Gastroesophageal sphincter (tissue), 3 donors: Measurements from ENCODE around the gene HPRT1.

ENCODE experiments used
- EP300 ChIP-seq: sonication (generic); formaldehyde crosslinking; IDR thresholded peaks from one replicate; pipeline ENCODE4 v1.6.1; 2017; ENCODE audit warnings: antibody characterized with exemption, mild to moderate bottlenecking
- POLR2A ChIP-seq, 2 donors: fragments of 450-650 bp; IDR thresholded peaks; one replicate each; pipeline ENCODE4 v1.6.1; 2017; ENCODE audit warnings: antibody characterized with exemption in 2 of 2, mild to moderate bottlenecking in 2 of 2, moderate library complexity in 1 of 2
- POLR2AphosphoS5 ChIP-seq: sonication (generic); formaldehyde crosslinking; IDR thresholded peaks from one replicate; pipeline ENCODE4 v1.6.1; 2017; ENCODE audit warnings: antibody characterized with exemption
- TF ChIP-seq, protein P1 (sequence below), 4 experiments: fragments of 200-600 bp in 2 of 4; fragments of 450-650 bp in 2 of 4; sonication (generic) in 1 of 4; IDR thresholded peaks; one replicate each; pipeline ENCODE4 v1.5.1; 2017 to 2019; ENCODE audit warnings: antibody characterized with exemption in 4 of 4, mild to moderate bottlenecking in 2 of 4, moderate library complexity in 2 of 4

DNA sequence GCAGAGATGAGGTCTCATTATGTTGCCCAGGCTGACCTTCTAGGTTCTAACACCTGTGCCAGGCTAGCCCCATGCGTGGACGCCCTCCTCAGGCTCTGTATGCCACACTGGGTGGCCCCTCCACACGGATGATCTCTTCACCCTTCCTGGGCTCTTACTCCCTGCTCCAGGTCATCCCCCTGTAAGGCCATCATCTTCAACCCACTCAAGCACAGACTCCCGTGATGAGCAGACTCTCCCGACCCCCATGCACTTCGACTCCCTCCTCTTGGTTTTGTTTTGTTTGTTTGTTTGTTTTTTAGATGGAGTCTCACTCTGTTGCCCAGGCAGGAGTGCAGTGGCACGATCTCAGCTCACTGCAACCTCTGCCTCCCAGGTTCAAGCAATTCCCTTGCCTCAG is 70.9 kb downstream of the HPRT1 start:
- no peak for TF ChIP-seq POLR2AphosphoS5
- TF ChIP-seq, protein P1, sequence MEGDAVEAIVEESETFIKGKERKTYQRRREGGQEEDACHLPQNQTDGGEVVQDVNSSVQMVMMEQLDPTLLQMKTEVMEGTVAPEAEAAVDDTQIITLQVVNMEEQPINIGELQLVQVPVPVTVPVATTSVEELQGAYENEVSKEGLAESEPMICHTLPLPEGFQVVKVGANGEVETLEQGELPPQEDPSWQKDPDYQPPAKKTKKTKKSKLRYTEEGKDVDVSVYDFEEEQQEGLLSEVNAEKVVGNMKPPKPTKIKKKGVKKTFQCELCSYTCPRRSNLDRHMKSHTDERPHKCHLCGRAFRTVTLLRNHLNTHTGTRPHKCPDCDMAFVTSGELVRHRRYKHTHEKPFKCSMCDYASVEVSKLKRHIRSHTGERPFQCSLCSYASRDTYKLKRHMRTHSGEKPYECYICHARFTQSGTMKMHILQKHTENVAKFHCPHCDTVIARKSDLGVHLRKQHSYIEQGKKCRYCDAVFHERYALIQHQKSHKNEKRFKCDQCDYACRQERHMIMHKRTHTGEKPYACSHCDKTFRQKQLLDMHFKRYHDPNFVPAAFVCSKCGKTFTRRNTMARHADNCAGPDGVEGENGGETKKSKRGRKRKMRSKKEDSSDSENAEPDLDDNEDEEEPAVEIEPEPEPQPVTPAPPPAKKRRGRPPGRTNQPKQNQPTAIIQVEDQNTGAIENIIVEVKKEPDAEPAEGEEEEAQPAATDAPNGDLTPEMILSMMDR (IDR thresholded peaks at IDR 0.05) = no peak
- no peak for TF ChIP-seq EP300
- no peak for TF ChIP-seq POLR2A (IDR thresholded peaks at IDR 0.05)
